Thyroid gland (tissue), 4 donors: ENCODE measurements around the gene MYO5C. TPM values are rescaled to one million over a fixed set of nuclear protein-coding genes. Genes with fewer than 3 reads are reported as not detected.

Source experiments
- DNase-seq, 2 donors: peaks; one replicate each; pipeline ENCODE4 v3.0.0-alpha.2; 2019
- H3K27ac ChIP-seq, 3 donors: fragments of 200-600 bp; sonication (generic); 1 replicate in 2 of 3; 2 replicates in 1 of 3; pipeline ENCODE4 v1.5.1; 2016 to 2019; ENCODE audit warnings: mild to moderate bottlenecking in 1 of 3, moderate library complexity in 1 of 3
- H3K27me3 ChIP-seq: fragments of 200-600 bp; sonication (generic); one replicate; pipeline ENCODE4 v1.5.1; 2019
- H3K36me3 ChIP-seq, 2 donors: fragments of 200-600 bp; sonication (generic); one replicate each; pipeline ENCODE4 v1.5.1; 2016 to 2019
- H3K4me1 ChIP-seq, 2 donors: fragments of 200-600 bp; sonication (generic); one replicate each; pipeline ENCODE4 v1.5.1; 2017 to 2019
- H3K4me3 ChIP-seq, 3 donors: fragments of 200-600 bp; sonication (generic); replicated peaks in 1 of 3; 1 replicate in 2 of 3; 2 replicates in 1 of 3; pipeline ENCODE4 v1.5.1; 2016; ENCODE audit warnings: mild to moderate bottlenecking in 1 of 3
- H3K9me3 ChIP-seq: fragments of 200-600 bp; sonication (generic); one replicate; pipeline ENCODE4 v1.5.1; 2017
- CTCF ChIP-seq, 6 experiments: fragments of 200-600 bp in 3 of 6; fragments of 450-650 bp in 3 of 6; sonication (generic) in 3 of 6; IDR thresholded peaks; one replicate each; pipeline ENCODE4 v1.5.1; 2016 to 2019; ENCODE audit warnings: antibody characterized with exemption in 6 of 6, mild to moderate bottlenecking in 2 of 6, inconsistent platforms in 1 of 6, moderate library complexity in 1 of 6
- POLR2A ChIP-seq, 2 donors: fragments of 450-650 bp; IDR thresholded peaks; one replicate each; pipeline ENCODE4 v1.6.1; 2017; ENCODE audit warnings: antibody characterized with exemption in 2 of 2, mild to moderate bottlenecking in 2 of 2, moderate library complexity in 1 of 2
- whole genome bisulfite sequencing, 2 donors: methylation state at CpG; one replicate each; pipeline ENCODE4 v1.1.5; 2017; 5-methylcytosine and 5-hydroxymethylcytosine counted together
- intact Hi-C: fragments of 100-400 bp; cut with DNase I; formaldehyde crosslinking; loops from one replicate; pipeline ENCODE4 v1.15.1; 2023
- total RNA-seq, 4 donors: library from RNA; depleted of rRNA; stranded (reverse); fragments of >200 nt; gene quantifications; one replicate each; pipeline ENCODE4 v1.2.3, GENCODE V29; 2016

MYO5C gene
- total RNA-seq, 4 donors from 2014 or later = 84.0 to 130 (median 101) TPM

GRCh38 chr15:52254391-52254790, 41.2 kb downstream of the MYO5C start:
- Histone ChIP-seq H3K36me3 (peaks cover 0 to 6% of the 10 kb centered on the region in 2 donors), H3K4me1 (peaks cover 11 to 27% of the 10 kb centered on the region in 2 donors), H3K27ac (no peak overlapping the region), H3K4me3 (no peak overlapping the region), H3K9me3 (no peaks in the 10 kb centered on the region), H3K27me3 (no peaks in the 10 kb centered on the region)
- TF ChIP-seq POLR2A (IDR thresholded peaks at IDR 0.05) = no peak
- TF ChIP-seq CTCF (IDR thresholded peaks at IDR 0.05) = no peak
- WGBS, 2 donors = 92% methylated on average over 4 of the region's 4 CpGs
- intact Hi-C loops = loop anchor here (10.0 kb wide), 1 partner anchor 70 kb away; no protein-coding TSS in a partner anchor
- DNase-seq = no peak

GRCh38 chr15:52252781-52253180, 42.8 kb downstream of the MYO5C start:
- peak overlapping the region in 2 of 3 donors; percentile 36 to 38 for H3K27ac ChIP-seq
- no peak for DNase-seq
- intact Hi-C loops = loop anchor here (10.0 kb wide), 1 partner anchor 72 kb away; no protein-coding TSS in a partner anchor
- H3K27me3 ChIP-seq = no peaks in the 10 kb centered on the region
- no peak for TF ChIP-seq CTCF (IDR thresholded peaks at IDR 0.05)
- TF ChIP-seq POLR2A (IDR thresholded peaks at IDR 0.05) = no peak
- H3K9me3 ChIP-seq = no peaks in the 10 kb centered on the region
- H3K4me3 ChIP-seq = no peak overlapping the region
- 64 to 74% methylated on average over 4 of the region's 4 CpGs for WGBS, 2 donors
- peaks cover 0 to 14% of the 10 kb centered on the region in 2 donors for H3K36me3 ChIP-seq
- peaks cover 8 to 20% of the 10 kb centered on the region in 2 donors for H3K4me1 ChIP-seq

GRCh38 chr15:52251144-52251860, 44.3 kb downstream of the MYO5C start:
- Histone ChIP-seq H3K9me3 (no peaks in the 10 kb centered on the region), H3K27ac (no peak overlapping the region), H3K36me3 (peaks cover 8 to 25% of the 10 kb centered on the region in 2 donors), H3K4me3 (no peak overlapping the region), H3K27me3 (no peaks in the 10 kb centered on the region), H3K4me1 (peaks cover 0 to 11% of the 10 kb centered on the region in 2 donors)
- no peak for DNase-seq
- 83 to 89% methylated on average over 8 of the region's 8 CpGs for WGBS, 2 donors
- intact Hi-C loops = loop anchor here (10.0 kb wide), 1 partner anchor 73 kb away; no protein-coding TSS in a partner anchor
- TF ChIP-seq CTCF (IDR thresholded peaks at IDR 0.05) (no peak), POLR2A (IDR thresholded peaks at IDR 0.05) (no peak)

- Histone ChIP-seq H3K27me3 (no peaks in the 10 kb centered on the region), H3K9me3 (no peaks in the 10 kb centered on the region), H3K4me1 (peaks cover 0 to 5% of the 10 kb centered on the region in 2 donors), H3K27ac (no peak overlapping the region), H3K36me3 (peaks cover 39 to 54% of the 10 kb centered on the region in 2 donors), H3K4me3 (no peak overlapping the region)
- WGBS, 2 donors = 88 to 93% methylated on average over 7 of the region's 7 CpGs
- DNase-seq = no peak
- intact Hi-C loops = no loop called here
- TF ChIP-seq CTCF (IDR thresholded peaks at IDR 0.05) (no peak), POLR2A (IDR thresholded peaks at IDR 0.05) (no peak)
Observed at GRCh38 chr15:52247461-52247860, 48.1 kb downstream of the MYO5C start.
